ENCODE results near the gene KIF19. TPM values are rescaled to one million over a fixed set of nuclear protein-coding genes. Genes with fewer than 3 reads are reported as not detected.
A peak's percentile ranks its signal among the peaks of the same experiment; 100 is the strongest.

KIF19 gene
- polyA plus RNA-seq, 1 donor (not counting 4 experiments of a cell fraction or from before 2014, with no cell fraction given): not detected

- TF ChIP-seq EZH2 (IDR thresholded peaks at IDR 0.05; ENCODE audit: low read length) (no peak), CTCF (optimal IDR thresholded peaks at IDR 0.05 in 1 of 3, IDR thresholded peaks at IDR 0.05 in 1 of 3, conservative IDR thresholded peaks at IDR 0.05 in 1 of 3; ENCODE audit: extremely low read depth in 1 of 3, insufficient read depth in 2 of 3, low read length in 3 of 3) (no peak)
- Histone ChIP-seq H3K4me2 (ENCODE audit: control insufficient read depth, extremely low read depth, insufficient read depth, low read depth, low read length) (no peak overlapping the region), H3K36me3 (ENCODE audit: control insufficient read depth in 2 of 2, extremely low read depth in 1 of 2, insufficient read depth in 2 of 2, low read length in 2 of 2) (no peaks in the 10 kb centered on the region), H3K27ac (ENCODE audit: control insufficient read depth, insufficient read depth, low read length) (no peak overlapping the region), H3K79me2 (ENCODE audit: control insufficient read depth, insufficient read depth, low read length) (no peaks in the 10 kb centered on the region), H3K9me1 (ENCODE audit: control insufficient read depth, extremely low read depth, insufficient read depth, low read length) (no peaks in the 10 kb centered on the region), H4K20me1 (ENCODE audit: control insufficient read depth, extremely low read depth, insufficient read depth, low read length) (no peaks in the 10 kb centered on the region), H3K27me3 (ENCODE audit: control insufficient read depth, extremely low read depth, insufficient read depth, low read length) (peaks cover 17% of the 10 kb centered on the region), H3K4me1 (ENCODE audit: control insufficient read depth, extremely low read depth, insufficient read depth, low read length) (peaks cover 13% of the 10 kb centered on the region), H3K9ac (ENCODE audit: control insufficient read depth, extremely low read depth, insufficient read depth, low read length) (no peak overlapping the region), H3K4me3 (ENCODE audit: control insufficient read depth in 2 of 3, extremely low read depth in 1 of 3, insufficient read depth in 2 of 3, low read depth in 1 of 3, low read length in 3 of 3) (no peak overlapping the region), H2AFZ (ENCODE audit: control insufficient read depth, low read length) (no peak overlapping the region), H3K9me3 (ENCODE audit: control insufficient read depth, low read depth, low read length) (no peaks in the 10 kb centered on the region)
- dilution Hi-C loops (cut with MboI; ENCODE audit: extremely low pct_ligation_motif_present, low sequenced_read_pairs): no loop called here
- no peak for FAIRE-seq
- no peak for DNase-seq (ENCODE audit: low read depth, low spot score)
Observed at GRCh38 chr17:74344658-74345057, 18.6 kb downstream of the KIF19 start.

GRCh38 chr17:74345433-74346241 lies 19.6 kb downstream of the KIF19 start:
- peak overlapping the region; percentile 20 for H2AFZ ChIP-seq (ENCODE audit: control insufficient read depth, low read length)
- TF ChIP-seq EZH2 (IDR thresholded peaks at IDR 0.05; ENCODE audit: low read length) (no peak), CTCF (optimal IDR thresholded peaks at IDR 0.05 in 1 of 3, IDR thresholded peaks at IDR 0.05 in 1 of 3, conservative IDR thresholded peaks at IDR 0.05 in 1 of 3; ENCODE audit: extremely low read depth in 1 of 3, insufficient read depth in 2 of 3, low read length in 3 of 3) (no peak)
- peak overlapping the region; percentile 56 for H3K4me2 ChIP-seq (ENCODE audit: control insufficient read depth, extremely low read depth, insufficient read depth, low read depth, low read length)
- H3K9ac ChIP-seq (ENCODE audit: control insufficient read depth, extremely low read depth, insufficient read depth, low read length): no peak overlapping the region
- DNase-seq (ENCODE audit: low read depth, low spot score) (peak; percentile 25), FAIRE-seq (peak; percentile 64)
- no peak overlapping the region for H3K4me3 ChIP-seq (ENCODE audit: control insufficient read depth in 2 of 3, extremely low read depth in 1 of 3, insufficient read depth in 2 of 3, low read depth in 1 of 3, low read length in 3 of 3)
- H3K27me3 ChIP-seq (ENCODE audit: control insufficient read depth, extremely low read depth, insufficient read depth, low read length): peaks cover 11% of the 10 kb centered on the region
- peaks cover 13% of the 10 kb centered on the region for H3K4me1 ChIP-seq (ENCODE audit: control insufficient read depth, extremely low read depth, insufficient read depth, low read length)
- H3K9me3 ChIP-seq (ENCODE audit: control insufficient read depth, low read depth, low read length): no peaks in the 10 kb centered on the region
- no peaks in the 10 kb centered on the region for H3K79me2 ChIP-seq (ENCODE audit: control insufficient read depth, insufficient read depth, low read length)
- H3K27ac ChIP-seq (ENCODE audit: control insufficient read depth, insufficient read depth, low read length): no peak overlapping the region
- H3K36me3 ChIP-seq (ENCODE audit: control insufficient read depth in 2 of 2, extremely low read depth in 1 of 2, insufficient read depth in 2 of 2, low read length in 2 of 2): no peaks in the 10 kb centered on the region
- H3K9me1 ChIP-seq (ENCODE audit: control insufficient read depth, extremely low read depth, insufficient read depth, low read length): no peaks in the 10 kb centered on the region
- dilution Hi-C loops (cut with MboI; ENCODE audit: extremely low pct_ligation_motif_present, low sequenced_read_pairs): no loop called here
- no peaks in the 10 kb centered on the region for H4K20me1 ChIP-seq (ENCODE audit: control insufficient read depth, extremely low read depth, insufficient read depth, low read length)
